Posterior vena cava (tissue), 2 donors: ENCODE results near the gene TMA16. TPM values are rescaled to one million over a fixed set of nuclear protein-coding genes. Genes with fewer than 3 reads are reported as not detected.
A peak's percentile ranks its signal among the peaks of the same experiment; 100 is the strongest.
"Not testable (repeated sequence)": the region's sequence is repeated elsewhere in the genome, so short reads cannot be mapped to it uniquely, and the experiment has no call there.

Experiments used
- DNase-seq: peaks from one replicate; pipeline ENCODE4 v3.0.0-alpha.2; 2020; ENCODE audit warnings: low spot score
- intact Hi-C, 2 donors: fragments of 100-400 bp; cut with DNase I; formaldehyde crosslinking; loops; one replicate each; pipeline versions ENCODE4 v1.14.1 to v1.14.2; 2022 to 2023
- total RNA-seq, 2 donors: library from RNA; stranded (reverse); fragmentation: NEBNext Ultra II Directional; extraction: Animal tissue kit (Norgen Biotek cat#: 25700); gene quantifications; one replicate each; pipeline ENCODE4 v1.2.1, GENCODE V29; 2021
- donor health status: DM: yes; HTN: yes; CAD: no.
- donor health status: DM: yes; HTN: yes; CAD: no.

TMA16 gene
- total RNA-seq, 2 donors from 2014 or later, result 30.2 to 31.4 TPM

- intact Hi-C loops, result loop anchor here (2.0 to 10.0 kb wide), 3 partner anchors 49 to 1881 kb away; partner anchors contain the start of genes CPE (in 1 of the 2) and NPY1R (in 1 of the 2)
- DNase-seq, result no peak
These were observed 689 bp upstream of the TMA16 start for GRCh38 chr4:163493643-163494359.

- DNase-seq, result no peak
- intact Hi-C loops, result loop anchor here (2.0 to 10.0 kb wide), 3 partner anchors 47 to 1879 kb away; partner anchors contain the start of genes CPE (in 1 of the 2) and NPY1R (in 1 of the 2)
These were observed 1.4 kb downstream of the TMA16 start for GRCh38 chr4:163495900-163496299.

- DNase-seq, result no peak
These were observed 6.1 kb downstream of the TMA16 start for GRCh38 chr4:163500586-163500985.

GRCh38 chr4:163505374-163505773 is 10.9 kb downstream of the TMA16 start:
- DNase-seq, result no peak

More at GRCh38 chr4:163500586-163500985, 6.1 kb downstream of the TMA16 start:
- intact Hi-C loops, result no loop called here

GRCh38 chr4:163515198-163515597 is 20.7 kb downstream of the TMA16 start:
- intact Hi-C loops, result no loop called here
- DNase-seq, result no peak

More at GRCh38 chr4:163505374-163505773, 10.9 kb downstream of the TMA16 start:
- intact Hi-C loops, result no loop called here

- intact Hi-C loops, result no loop called here
- no peak for DNase-seq
These were observed 29.4 kb downstream of the TMA16 start for GRCh38 chr4:163523791-163524365.

GRCh38 chr4:163525982-163526381 is 31.5 kb downstream of the TMA16 start:
- intact Hi-C loops, result loop anchor here in 1 of 2 donors (5.0 kb wide), 2 partner anchors 819 to 996 kb away; no protein-coding TSS in a partner anchor
- DNase-seq, result no peak

- intact Hi-C loops, result loop anchor here in 1 of 2 donors (5.0 kb wide), 2 partner anchors 820 to 995 kb away; no protein-coding TSS in a partner anchor
- DNase-seq, result no peak
These were observed 32.7 kb downstream of the TMA16 start for GRCh38 chr4:163527172-163527571.

- no peak for DNase-seq
- intact Hi-C loops, result loop anchor here in 1 of 2 donors (5.0 kb wide), 2 partner anchors 821 to 994 kb away; no protein-coding TSS in a partner anchor
These were observed 34.2 kb downstream of the TMA16 start for GRCh38 chr4:163528653-163529052.

GRCh38 chr4:163534056-163534455 is 39.6 kb downstream of the TMA16 start:
- intact Hi-C loops, result no loop called here

GRCh38 chr4:163535657-163536056 is 41.2 kb downstream of the TMA16 start:
- intact Hi-C loops, result loop anchor here in 1 of 2 donors (1.0 kb wide), 1 partner anchor 12 kb away; no protein-coding TSS in a partner anchor

More at GRCh38 chr4:163534056-163534455, 39.6 kb downstream of the TMA16 start:
- no peak for DNase-seq

GRCh38 chr4:163536091-163536490 is 41.6 kb downstream of the TMA16 start:
- intact Hi-C loops, result loop anchor here in 1 of 2 donors (1.0 kb wide), 1 partner anchor 11 kb away; no protein-coding TSS in a partner anchor

More at GRCh38 chr4:163535657-163536056, 41.2 kb downstream of the TMA16 start:
- DNase-seq, result no peak

GRCh38 chr4:163537114-163537513 is 42.6 kb downstream of the TMA16 start:
- intact Hi-C loops, result no loop called here
- DNase-seq, result no peak

More at GRCh38 chr4:163536091-163536490, 41.6 kb downstream of the TMA16 start:
- DNase-seq, result no peak

- DNase-seq, intact Hi-C loops: not testable (repeated sequence)
These were observed 44.3 kb downstream of the TMA16 start for GRCh38 chr4:163538820-163539219.

- DNase-seq, result no peak
These were observed 46.0 kb downstream of the TMA16 start for GRCh38 chr4:163540448-163540847.

GRCh38 chr4:163540977-163541376 is 46.5 kb downstream of the TMA16 start:
- intact Hi-C loops, result loop anchor here in 1 of 2 donors (10.0 kb wide), 1 partner anchor 56 kb away; no protein-coding TSS in a partner anchor
- no peak for DNase-seq

More at GRCh38 chr4:163540448-163540847, 46.0 kb downstream of the TMA16 start:
- intact Hi-C loops, result loop anchor here in 1 of 2 donors (10.0 kb wide), 1 partner anchor 56 kb away; no protein-coding TSS in a partner anchor

- intact Hi-C loops, result loop anchor here (2.0 to 10.0 kb wide), 3 partner anchors 47 to 61 kb away; partner anchors contain the start of gene TMA16 (in 1 of the 2)
- DNase-seq, result no peak
These were observed 47.8 kb downstream of the TMA16 start for GRCh38 chr4:163542275-163542674.

GRCh38 chr4:163544407-163545038 is 50.0 kb downstream of the TMA16 start:
- DNase-seq, result peak; percentile 84
- intact Hi-C loops, result loop anchor here in 1 of 2 donors (10.0 kb wide), 1 partner anchor 60 kb away; no protein-coding TSS in a partner anchor
